Frontal cortex (tissue), 4 donors: Measurements from ENCODE around the gene UBQLN3. TPM values are rescaled to one million over a fixed set of nuclear protein-coding genes. Genes with fewer than 3 reads are reported as not detected.

Experiments used
- DNase-seq, 2 donors: peaks; one replicate each; pipeline ENCODE4 v3.0.0; 2012; ENCODE audit warnings: low spot score in 2 of 2
- FAIRE-seq: peaks from 2 replicates; lab custom pipeline; 2012; peaks lifted over from hg19 to GRCh38; lab: Jason Lieb, UNC
- total RNA-seq: library from RNA; depleted of rRNA; stranded (reverse); fragments of >200 nt; gene quantifications from one replicate; pipeline ENCODE4 v1.2.3, GENCODE V29; 2014
- donor health status: control.
- donor health status: control.
- donor health status: control.

The UBQLN3 gene
- total RNA-seq, 1 donor from 2014 or later = under 0.01 TPM

DNA sequence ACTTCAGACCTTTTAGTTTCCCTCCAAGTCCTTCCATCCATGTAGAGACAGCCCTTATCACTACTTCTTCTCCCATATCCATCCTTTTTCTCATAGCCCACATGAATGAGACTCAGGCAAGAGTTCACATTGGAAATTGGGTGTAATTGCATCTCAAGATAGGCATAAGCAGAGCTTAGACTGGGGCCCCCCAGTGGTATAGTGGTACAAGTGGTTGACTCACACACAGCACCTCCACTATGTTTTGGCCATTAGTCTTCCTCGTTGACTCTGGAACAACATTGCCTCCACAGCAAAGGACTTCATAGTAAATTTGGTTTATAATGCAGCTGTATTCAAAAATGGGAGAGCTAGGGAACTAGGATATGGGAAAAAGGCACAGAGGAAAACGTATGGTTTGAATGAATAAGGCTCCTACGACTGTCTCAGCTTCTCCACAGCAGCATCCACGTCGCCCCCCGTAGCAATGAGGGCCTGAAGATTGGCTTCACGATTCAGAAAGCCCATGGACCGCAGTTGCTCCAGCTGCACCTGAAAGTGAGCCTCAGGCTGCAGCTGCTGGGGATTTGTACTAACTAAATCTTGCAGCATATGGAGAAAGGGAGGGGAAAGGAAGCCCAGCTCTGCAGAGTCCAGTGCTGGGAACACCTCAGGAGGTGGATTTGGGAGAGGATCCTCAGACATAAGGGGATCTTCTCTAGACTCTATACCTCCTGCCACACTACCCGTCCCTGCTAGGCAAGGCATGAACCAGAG lies 2.4 kb downstream of the UBQLN3 start:
- no peak for DNase-seq
- no peak for FAIRE-seq

DNA sequence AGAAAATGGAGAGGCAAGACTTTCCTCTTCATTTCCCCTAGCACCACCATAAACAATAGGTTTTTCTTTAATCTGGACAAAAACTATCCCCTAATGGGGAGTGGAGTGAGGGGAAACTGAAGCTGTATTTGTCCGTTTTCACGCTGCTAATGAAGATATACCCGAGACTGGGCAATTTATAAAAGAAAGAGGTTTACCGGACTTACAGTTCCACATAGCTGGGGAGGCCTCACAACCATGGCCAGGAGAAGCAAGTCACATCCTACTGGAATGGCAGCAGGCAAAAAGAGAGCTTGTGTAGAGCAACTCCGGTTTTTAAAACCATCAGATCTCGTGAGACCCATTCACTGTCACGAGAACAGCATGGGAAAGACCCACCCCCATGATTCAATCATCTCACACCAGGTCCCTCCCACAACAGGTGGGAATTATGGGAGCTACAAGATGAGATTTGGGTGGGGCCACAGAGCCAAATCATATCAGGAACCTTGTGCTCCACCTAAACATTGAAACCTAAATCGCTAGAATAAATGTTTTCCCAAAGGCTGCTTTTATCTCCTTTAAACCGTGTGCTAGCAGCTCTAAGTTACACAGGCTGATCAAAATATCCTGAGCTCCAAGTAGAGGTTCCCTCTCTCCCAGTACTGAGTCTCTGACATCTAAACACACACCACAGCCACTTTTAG lies 4.3 kb downstream of the UBQLN3 start:
- DNase-seq = no peak
- no peak for FAIRE-seq

GRCh38 chr11:5504403-5504921 lies 5.3 kb downstream of the UBQLN3 start:
- FAIRE-seq (no peak), DNase-seq (no peak)

GRCh38 chr11:5500393-5500801 lies 9.4 kb downstream of the UBQLN3 start:
- no peak for FAIRE-seq
- DNase-seq = no peak

GRCh38 chr11:5499671-5500070 lies 10.1 kb downstream of the UBQLN3 start:
- no peak for FAIRE-seq
- DNase-seq = no peak

- FAIRE-seq = no peak
- no peak for DNase-seq
Observed at GRCh38 chr11:5489576-5490357, 20.0 kb downstream of the UBQLN3 start.

- no peak for FAIRE-seq
- DNase-seq = no peak
Observed at GRCh38 chr11:5488798-5489399, 20.9 kb downstream of the UBQLN3 start.

GRCh38 chr11:5488385-5488784 lies 21.4 kb downstream of the UBQLN3 start, which contains the start of gene OR52D1:
Gene OR52D1, plus strand, starts transcription at chr11:5488685. Its CDS starts 22 bp downstream, at chr11:5488707.
- FAIRE-seq (no peak), DNase-seq (no peak)

DNA sequence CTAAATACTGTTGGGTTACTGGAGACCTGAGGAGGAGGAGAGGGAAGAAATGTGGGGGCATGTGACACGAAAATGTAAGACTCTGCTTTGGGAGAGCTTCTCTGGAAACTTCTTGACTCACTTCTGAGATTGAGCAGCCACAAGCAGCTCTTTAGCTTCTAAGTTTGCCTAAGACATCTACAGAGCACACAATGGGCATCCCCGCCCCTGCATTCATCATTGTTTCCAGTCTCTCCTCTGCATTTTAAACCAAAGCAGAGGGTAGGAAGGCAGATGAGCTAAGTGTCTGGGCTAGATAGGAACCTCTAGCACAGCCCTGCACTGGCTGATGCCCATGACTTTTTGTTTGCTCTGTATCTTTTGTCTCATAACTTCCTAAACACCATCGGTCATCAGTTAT lies 23.3 kb downstream of the UBQLN3 start:
- no peak for DNase-seq
- FAIRE-seq = no peak

DNA sequence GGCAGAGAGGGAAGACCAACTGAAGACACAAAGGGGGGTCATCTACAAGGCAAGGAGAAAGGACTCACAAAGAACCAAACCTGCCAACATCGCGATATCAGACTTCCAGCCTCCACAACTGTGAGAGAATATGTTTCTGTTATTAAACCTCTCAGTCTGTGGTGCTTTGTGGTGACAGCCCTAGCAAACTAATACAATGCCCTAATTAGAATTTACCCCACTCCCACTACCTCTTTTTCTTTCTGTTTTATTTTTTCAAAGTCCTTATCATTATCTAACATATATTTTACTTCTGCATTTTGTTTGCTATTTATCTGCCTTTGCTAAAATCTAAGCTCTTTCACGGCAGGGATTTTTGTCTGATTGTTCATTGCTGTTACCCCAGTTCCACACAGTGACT lies 23.8 kb downstream of the UBQLN3 start:
- FAIRE-seq (no peak), DNase-seq (no peak)

- FAIRE-seq (no peak), DNase-seq (peak; percentile 31 to 39)
Observed at GRCh38 chr11:5476186-5476819, 33.5 kb downstream of the UBQLN3 start.

DNA sequence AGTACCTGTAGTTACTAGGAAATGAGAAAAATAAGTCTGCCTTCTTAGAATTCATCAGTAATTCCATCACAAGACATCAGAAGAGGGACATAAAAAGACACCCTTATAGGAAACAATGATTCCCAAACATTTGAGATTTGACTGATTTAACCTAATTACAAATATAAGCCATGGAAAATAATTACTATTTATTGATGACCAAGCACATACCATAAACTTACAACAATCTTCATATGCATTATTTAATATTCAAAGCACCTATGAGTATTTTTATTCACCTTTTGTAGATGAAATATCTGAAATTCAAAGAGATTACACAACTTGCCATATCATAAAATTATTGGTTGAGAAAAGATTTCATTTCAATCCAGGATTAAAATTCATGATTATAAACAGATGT lies 35.8 kb downstream of the UBQLN3 start:
- FAIRE-seq = no peak
- no peak for DNase-seq

DNA sequence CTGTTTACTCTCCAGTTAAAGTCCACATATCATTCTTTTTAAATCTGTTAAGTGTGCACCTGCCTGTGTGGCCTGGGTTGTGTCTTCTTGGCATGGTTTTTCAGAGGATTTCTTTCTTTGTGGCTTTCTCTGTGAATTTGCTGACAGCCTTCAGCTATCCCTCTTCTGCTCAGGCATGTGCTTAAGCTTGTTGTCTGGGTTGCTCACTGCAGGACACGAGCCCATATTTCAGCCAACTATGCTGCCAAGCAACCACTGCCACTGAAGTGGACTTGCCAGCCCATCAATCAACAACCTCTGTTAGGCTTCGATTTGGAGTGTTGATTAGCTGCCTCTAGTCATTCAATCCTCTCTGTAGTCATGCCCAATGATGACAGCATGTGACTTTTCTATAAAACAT lies 42.2 kb downstream of the UBQLN3 start:
- DNase-seq (no peak), FAIRE-seq (no peak)

DNA sequence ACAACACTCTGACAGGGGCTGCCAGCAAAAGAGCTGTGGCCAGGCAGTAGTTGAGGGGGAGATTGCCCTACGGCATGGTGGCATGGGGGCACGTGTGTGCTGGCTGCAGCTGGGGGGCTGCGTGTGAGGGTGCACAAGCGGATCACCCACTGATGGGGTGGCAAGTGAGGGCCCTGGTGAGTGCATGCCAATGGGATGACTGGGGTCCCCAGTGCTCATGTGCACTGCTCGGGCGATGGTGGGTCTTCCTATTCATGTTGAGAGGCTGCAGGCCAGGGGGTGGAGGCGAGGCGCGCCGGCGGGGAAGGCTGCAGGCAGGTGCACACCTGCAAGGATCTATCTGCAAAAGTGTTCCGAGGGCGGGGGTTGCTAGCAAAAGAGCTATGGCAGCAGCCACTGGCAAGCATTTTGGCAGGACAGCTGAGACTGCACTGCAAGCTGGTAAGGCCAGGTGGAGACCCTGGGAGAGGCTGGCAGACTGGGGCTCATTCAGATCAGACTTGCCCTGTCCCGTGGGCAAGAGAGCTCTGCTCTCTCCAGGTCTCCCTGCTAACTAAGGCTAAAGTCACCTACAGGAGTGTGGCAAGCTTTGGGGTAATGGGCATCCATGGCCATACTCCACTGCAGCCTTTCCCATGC lies 48.7 kb downstream of the UBQLN3 start:
- DNase-seq (no peak), FAIRE-seq (no peak)

Other genes starting within 250 kb of the UBQLN3 start
- gene HBE1, start 240.0 kb downstream of the UBQLN3 start, total RNA-seq = 15.1 TPM
- 0.41 TPM for gene OR51B4, start 208.0 kb downstream of the UBQLN3 start, total RNA-seq
- gene OR51B2, start 185.7 kb downstream of the UBQLN3 start, total RNA-seq = 0.41 TPM
- gene OR51B5, start 166.4 kb downstream of the UBQLN3 start, total RNA-seq = 0.82 TPM
- gene OR51B6, start 158.4 kb downstream of the UBQLN3 start, total RNA-seq = not detected
- gene OR51M1, start 126.1 kb downstream of the UBQLN3 start, total RNA-seq = not detected
- gene OR51Q1, start 87.8 kb downstream of the UBQLN3 start, total RNA-seq = not detected
- gene OR51I1, start 68.4 kb downstream of the UBQLN3 start, total RNA-seq = not detected
- not detected for gene OR51I2, start 60.6 kb downstream of the UBQLN3 start, total RNA-seq
- gene OR52D1, start 21.3 kb downstream of the UBQLN3 start, total RNA-seq = not detected
- gene UBQLNL, start 6.7 kb upstream of the UBQLN3 start, total RNA-seq = under 0.01 TPM
- 0.41 TPM for gene OR52H1, start 38.6 kb upstream of the UBQLN3 start, total RNA-seq
- not detected for gene OR52B6, start 70.9 kb upstream of the UBQLN3 start, total RNA-seq
- 0.41 TPM for gene TRIM6, start 86.7 kb upstream of the UBQLN3 start, total RNA-seq
- 1.6 TPM for gene TRIM34, start 115.0 kb upstream of the UBQLN3 start, total RNA-seq
- gene TRIM5, start 175.1 kb upstream of the UBQLN3 start, total RNA-seq = 4.5 TPM
- 9.4 TPM for gene TRIM22, start 179.8 kb upstream of the UBQLN3 start, total RNA-seq
- gene OR56B1, start 226.5 kb upstream of the UBQLN3 start, total RNA-seq = not detected
- gene OR52N4, start 244.3 kb upstream of the UBQLN3 start, total RNA-seq = not detected